Astrocyte of the cerebellum (primary cell): Measurements from ENCODE around the gene YIF1B.

Experiments
- DNase-seq: peaks from one replicate; pipeline ENCODE4 v3.0.0-alpha.2; 2011; ENCODE audit warnings: low read depth
- H3K4me3 ChIP-seq: 2 replicates; pipeline ENCODE4 v1.5.1; 2011; ENCODE audit warnings: mild to moderate bottlenecking, low read depth, low read length, moderate library complexity
- in situ Hi-C: cut with HindIII; loops from 2 replicates; pipeline ENCODE4 v1.10.0; 2017; ENCODE audit warnings: low sequenced_read_pairs
- TF ChIP-seq, protein P1 (sequence below): IDR thresholded peaks from 2 replicates; pipeline ENCODE4 v1.5.1; 2012; ENCODE audit warnings: low read length, low read depth, moderate library complexity, mild to moderate bottlenecking; ENCODE audit errors: missing control alignments

Gene YIF1B

DNA sequence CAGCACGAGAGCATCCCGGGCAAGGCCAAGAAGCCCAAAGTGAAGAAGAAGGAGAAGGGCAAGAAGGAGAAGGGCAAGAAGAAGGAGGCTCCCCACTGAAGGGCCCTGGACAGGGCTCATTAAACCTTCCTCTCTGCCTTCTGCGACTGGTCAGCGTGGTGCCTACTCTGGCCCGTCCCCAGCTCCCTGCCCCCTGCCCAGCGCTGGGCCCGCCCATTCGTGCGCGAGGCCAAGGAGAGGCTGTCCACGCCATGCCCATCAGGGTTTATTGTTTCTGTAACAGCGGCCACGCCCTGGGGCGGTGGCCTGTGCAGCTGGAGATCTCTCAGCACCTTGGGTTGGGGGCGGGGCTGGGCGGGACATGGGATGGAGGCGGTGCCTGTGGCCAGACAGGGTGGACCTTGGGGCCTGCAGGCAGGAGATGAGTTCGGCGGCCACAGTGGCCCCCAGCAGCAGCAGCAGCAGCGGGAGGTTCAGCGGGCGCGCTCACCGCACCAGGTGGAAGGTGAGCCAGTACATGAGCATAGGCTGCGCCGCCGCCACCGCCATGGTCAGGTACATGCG lies 10.8 kb downstream of the YIF1B start:
- in situ Hi-C loops, result no loop called here
- no peak overlapping the region for H3K4me3 ChIP-seq
- DNase-seq, result no peak
- TF ChIP-seq, protein P1, sequence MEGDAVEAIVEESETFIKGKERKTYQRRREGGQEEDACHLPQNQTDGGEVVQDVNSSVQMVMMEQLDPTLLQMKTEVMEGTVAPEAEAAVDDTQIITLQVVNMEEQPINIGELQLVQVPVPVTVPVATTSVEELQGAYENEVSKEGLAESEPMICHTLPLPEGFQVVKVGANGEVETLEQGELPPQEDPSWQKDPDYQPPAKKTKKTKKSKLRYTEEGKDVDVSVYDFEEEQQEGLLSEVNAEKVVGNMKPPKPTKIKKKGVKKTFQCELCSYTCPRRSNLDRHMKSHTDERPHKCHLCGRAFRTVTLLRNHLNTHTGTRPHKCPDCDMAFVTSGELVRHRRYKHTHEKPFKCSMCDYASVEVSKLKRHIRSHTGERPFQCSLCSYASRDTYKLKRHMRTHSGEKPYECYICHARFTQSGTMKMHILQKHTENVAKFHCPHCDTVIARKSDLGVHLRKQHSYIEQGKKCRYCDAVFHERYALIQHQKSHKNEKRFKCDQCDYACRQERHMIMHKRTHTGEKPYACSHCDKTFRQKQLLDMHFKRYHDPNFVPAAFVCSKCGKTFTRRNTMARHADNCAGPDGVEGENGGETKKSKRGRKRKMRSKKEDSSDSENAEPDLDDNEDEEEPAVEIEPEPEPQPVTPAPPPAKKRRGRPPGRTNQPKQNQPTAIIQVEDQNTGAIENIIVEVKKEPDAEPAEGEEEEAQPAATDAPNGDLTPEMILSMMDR, result no peak

DNA sequence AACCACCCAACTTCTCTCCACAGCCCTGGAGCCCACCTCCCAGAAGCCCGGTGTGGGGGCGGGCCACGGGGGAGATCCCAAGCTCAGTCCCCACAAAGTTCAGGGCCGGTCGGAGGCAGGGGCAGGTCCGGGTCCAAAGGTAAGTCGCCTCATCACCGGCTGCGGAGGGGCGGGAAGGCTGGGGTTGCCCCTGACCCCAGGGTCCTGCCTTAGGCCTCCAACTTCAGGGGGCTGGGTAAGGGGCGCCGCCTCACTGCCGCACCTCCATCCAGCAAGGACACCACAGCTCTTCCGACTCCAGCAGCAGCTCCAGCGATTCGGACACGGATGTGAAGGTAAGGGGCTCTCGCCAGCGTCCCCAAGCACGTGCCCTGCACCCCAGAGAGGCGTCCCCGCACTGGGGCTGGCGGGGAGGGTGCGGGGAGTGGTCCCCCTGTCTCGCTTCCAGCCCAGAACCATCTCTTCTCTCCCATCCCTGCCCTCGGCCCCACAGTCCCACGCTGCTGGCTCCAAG lies 11.3 kb downstream of the YIF1B start:
- TF ChIP-seq, protein P1, result no peak
- DNase-seq, result no peak
- no peak overlapping the region for H3K4me3 ChIP-seq
- in situ Hi-C loops, result no loop called here

DNA sequence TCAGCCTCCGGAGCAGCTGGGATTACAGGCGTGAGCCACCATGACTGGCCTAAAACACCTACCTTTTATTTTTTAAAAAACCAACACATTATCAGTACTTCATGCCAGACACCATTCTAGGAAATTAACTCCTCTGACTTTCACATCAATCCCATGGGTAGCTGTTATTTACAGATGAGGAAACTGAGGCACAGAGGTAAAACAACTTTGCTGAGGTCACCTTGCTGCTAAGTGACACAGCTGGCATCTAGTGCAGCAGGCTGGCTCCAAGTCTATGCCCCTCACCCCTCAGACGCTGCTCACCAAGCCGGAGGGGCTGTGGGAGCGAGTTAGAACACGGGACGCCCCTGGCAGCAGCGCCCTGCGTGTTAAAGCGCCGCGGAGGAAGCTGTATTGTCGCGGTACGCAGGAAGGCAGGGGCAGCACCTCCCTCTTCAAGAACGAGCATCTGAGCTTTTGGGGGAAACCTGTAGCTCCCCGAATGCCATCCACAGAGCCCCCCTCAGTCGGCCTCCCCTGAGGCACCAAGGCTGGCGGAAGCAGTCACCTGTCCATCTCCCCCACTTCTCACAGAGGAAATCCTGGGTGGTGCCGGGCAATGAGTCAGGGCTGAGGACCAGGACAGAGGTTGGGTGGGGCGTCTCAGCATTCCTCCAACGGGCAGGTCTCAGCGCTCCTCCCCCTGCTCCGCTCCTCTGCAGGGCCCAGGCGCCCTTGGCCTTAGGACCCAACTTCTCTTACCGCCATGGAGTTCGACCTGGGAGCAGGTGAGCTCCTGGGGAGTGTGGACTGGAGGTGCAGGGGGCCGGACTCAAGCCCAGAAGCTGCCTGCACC lies 12.0 kb downstream of the YIF1B start, which contains the start of gene C19orf33:
C19orf33 (plus strand) TSS at position 735 of the 835 bp plus-strand sequence; CDS start at position 746, 11 bp downstream.
- no peak for DNase-seq

DNA sequence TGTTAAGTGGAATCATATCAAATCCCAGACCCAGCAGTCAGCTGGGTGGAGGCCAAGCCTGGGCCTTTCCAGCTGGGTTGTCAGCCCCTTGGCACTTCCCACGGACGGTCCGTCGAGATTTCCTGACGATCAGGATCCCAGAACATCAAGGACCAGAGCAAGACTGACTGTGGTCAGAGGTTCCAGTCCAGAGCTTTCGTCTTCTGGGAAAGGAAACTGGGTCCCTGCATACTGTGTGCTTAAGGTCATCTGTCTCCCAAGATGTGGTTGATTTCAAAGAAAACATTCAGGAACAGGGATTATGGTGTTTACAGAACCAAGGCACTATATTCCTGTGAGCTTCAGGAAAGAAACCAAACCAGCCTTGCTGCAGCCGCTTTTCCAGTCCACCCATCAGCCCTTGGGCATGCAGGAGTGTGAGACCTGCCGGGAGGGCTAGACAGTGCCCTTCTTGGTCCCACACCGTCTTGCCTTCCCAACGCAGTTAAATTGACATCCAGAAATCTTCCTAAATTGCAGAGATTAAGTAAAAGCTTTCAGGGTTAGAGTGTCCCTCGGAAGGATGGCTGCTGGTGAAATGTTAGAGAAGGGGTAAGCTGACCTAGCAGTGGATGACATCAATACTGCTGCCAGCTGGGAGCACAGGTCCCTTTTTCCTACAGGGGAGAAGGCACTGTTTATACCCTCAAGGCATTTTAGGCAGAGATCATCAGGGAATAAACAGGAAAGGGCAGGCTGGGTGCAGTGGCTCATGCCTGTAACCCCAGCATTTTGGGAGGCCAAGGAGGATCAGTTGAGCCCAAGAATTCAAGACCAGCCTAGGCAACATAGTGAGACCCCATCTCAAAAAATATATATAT lies 16.7 kb downstream of the YIF1B start:
- in situ Hi-C loops, result no loop called here
- DNase-seq, result no peak

More for the DNA sequence above, 12.0 kb downstream of the YIF1B start, which contains the start of gene C19orf33:
- H3K4me3 ChIP-seq, result no peak within 1 kb of the TSS
- in situ Hi-C loops, result no loop called here
- TF ChIP-seq, protein P1, result no peak

DNA sequence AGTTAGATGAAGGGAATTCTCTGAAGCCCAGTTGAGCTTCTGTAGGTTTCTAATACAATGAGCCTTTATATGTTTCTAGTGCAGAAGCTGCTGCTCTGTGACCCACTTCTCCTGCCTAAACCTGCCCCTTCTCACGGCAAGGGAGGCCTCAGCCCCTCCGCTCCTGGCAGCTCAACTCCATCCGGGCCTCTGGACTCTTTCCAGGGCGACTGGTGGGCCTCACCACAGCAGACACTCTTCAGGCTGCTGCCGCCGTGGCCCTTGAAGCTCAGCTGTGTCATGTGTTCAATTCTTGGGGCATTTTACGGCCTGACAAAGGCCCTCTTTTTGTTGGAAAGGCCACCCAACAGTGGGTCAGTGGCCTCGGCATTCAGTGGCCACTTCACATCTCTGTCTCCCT lies 21.7 kb downstream of the YIF1B start:
- TF ChIP-seq, protein P1, result no peak
- H3K4me3 ChIP-seq, result no peak overlapping the region
- no peak for DNase-seq
- in situ Hi-C loops, result no loop called here

More for the DNA sequence above, 16.7 kb downstream of the YIF1B start:
- TF ChIP-seq, protein P1, result no peak
- H3K4me3 ChIP-seq, result no peak overlapping the region

DNA sequence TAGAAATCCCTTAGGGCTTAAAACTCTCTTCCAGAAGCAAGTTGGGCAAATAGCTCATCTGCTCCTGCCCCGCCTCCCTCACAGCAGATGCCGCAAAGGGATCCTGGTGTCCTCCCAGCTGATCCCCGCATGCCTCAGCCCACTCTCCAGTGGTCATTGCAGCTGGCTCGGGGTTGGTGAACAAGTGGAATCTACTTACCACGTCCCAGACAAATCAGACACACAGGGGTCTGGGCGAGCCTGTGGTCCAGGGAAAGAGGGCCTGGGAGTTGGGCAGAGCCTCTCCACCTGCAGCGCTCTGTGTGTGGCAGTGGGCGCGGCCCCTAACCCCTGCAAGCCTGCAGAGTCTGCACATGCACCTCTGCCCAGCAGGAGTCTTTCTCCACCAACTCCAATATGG lies 22.5 kb downstream of the YIF1B start:
- TF ChIP-seq, protein P1, result no peak
- in situ Hi-C loops, result no loop called here
- H3K4me3 ChIP-seq, result no peak overlapping the region
- DNase-seq, result no peak
